GM19238 (cell line): ENCODE results near the gene FNDC3A.

Experiments used
- DNase-seq: peaks from one replicate; pipeline ENCODE4 v3.0.0; 2011; ENCODE audit warnings: low spot score; ENCODE audit not compliant: insufficient read length

Gene FNDC3A

DNA sequence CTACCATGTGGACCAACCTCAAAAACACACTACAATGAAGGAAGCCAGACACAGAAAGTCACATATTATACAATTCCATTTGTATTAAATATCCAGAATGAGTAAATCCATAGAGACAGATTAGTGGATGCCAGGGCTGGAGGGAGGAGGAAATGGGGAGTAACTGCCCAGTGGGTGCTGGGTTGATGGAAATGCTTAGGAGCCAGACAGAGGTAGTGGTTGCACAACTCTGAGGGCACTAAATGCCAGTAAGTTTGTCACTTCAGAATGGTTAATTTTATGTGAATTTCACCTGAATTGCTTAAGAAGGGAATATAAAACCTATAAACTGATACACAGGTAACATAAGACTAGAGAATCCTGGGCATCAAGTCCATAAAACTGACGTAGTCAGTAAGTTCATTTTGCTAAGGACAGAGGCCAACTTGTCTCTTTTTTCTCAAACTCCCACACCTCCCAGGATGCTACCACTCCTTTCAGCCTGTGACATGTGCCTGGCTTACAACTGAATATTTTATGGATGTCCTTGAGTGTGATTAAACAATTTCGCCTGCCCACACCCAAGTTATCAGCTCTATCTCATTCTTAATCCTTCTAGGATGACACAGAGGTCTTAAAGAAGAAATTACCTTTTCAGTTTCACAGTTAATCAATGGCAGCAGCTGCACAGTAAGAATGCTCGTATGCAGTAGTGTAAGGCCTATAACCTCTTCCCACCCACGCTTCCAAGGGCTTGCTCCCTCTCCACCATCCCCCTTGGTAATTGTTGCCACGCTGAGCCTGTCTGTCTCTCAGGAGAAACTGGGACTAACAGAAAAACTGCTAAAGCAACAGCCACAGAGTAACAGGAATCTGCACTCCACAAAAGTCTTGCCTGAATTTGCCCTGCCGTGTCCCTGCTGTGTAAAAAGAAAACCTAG, 238.5 kb downstream of the FNDC3A start:
- DNase-seq: no peak

GRCh38 chr13:49214917-49215376, 239.2 kb downstream of the FNDC3A start:
- peak; percentile 28 for DNase-seq

DNA sequence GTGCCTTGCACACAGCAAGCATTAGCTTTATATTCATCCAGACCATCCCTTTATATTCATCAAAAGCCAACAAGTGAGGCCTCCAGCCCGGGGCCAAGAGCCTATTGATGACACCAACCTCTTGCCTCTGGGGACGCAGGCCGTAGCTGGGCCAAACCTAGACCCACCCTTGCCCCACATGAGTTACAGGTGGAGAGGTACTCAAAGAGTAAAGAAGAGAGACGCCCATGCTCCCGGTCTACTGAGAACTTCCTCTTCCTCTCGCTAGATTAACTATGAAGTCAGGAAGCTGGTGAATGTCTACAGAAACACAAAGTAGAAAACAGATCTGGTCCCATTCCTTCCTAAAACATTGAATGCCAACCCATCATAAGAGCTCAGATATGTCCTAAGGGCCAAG, 240.6 kb downstream of the FNDC3A start:
- DNase-seq: no peak

DNA sequence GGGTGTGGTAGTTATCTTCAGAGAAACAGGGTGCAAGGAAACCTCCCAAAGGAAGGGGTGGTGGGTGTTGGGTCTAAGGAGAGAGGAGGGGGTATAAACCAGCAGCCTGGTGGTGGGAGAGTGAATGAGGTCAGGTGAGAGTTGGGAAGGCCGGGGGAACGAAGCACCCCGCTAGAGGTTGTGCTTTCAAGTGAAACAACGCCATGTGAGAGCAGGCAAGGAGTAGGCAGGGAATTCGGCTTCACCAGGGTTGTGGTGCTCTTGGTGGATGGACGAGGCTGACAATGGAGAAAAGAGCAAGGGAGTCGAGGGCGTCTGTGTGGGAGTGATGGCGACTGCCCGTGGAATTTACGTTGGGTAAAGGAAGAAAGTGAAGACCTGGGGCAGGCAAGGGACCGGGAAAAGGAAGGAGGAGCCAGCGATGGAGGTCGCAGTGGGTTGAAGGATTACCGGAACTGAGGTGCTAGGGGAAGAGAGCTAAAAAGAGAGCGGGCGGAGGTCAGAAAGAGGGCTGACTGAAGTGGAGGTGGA, 242.3 kb downstream of the FNDC3A start:
- no peak for DNase-seq

DNA sequence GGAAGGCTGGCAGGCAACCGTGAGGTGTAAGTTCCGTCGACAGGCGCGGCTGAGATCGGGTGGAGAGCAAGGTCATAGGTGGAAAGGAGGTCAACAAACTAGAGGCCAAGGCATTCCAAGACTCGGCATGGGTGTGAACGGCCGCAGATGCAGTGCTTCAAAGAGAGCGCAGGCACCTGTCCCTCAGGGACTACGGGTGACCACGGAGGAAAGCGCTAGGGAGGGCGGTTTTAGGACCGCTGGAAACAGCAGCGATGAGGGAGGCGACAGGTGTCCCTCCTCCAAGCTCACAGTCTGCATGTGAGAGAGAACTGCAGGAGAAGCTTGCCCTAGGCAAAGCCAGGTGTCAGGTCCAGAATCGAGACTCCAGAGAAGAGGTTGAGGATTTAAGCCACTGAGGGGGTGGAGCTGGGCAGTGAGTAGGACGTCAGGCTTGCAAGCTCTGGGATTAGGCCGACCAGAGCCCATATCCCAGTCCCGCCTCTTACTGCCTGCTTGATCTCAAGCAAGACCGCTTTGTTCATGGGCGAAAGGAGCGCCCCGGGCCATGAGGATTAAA, 242.9 kb downstream of the FNDC3A start:
- no peak for DNase-seq

GRCh38 chr13:49219647-49220035, 243.9 kb downstream of the FNDC3A start:
- DNase-seq: no peak

DNA sequence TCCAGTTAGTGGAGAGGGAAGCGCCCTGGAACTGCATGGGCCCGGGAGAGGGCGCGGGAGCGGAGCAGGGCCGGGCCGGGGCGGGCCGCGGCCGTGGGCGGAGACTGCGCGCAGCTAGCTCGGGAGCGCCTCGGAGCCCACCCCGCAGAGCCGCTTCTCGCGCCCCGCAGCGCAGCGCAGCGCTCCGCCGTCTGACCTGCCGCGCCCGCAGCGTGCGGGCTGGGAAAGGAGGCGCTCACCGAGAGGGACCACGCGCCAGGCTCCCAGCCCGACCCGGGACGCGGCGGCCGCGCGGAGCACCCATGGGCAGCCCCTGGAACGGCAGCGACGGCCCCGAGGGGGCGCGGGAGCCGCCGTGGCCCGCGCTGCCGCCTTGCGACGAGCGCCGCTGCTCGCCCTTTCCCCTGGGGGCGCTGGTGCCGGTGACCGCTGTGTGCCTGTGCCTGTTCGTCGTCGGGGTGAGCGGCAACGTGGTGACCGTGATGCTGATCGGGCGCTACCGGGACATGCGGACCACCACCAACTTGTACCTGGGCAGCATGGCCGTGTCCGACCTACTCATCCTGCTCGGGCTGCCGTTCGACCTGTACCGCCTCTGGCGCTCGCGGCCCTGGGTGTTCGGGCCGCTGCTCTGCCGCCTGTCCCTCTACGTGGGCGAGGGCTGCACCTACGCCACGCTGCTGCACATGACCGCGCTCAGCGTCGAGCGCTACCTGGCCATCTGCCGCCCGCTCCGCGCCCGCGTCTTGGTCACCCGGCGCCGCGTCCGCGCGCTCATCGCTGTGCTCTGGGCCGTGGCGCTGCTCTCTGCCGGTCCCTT, 244.5 kb downstream of the FNDC3A start, which contains the start of gene MLNR:
Gene MLNR (plus strand): TSS at position 303 of the 820 bp plus-strand sequence. CDS start 0 bp downstream, at position 303.
- DNase-seq: peak; percentile 38

DNA sequence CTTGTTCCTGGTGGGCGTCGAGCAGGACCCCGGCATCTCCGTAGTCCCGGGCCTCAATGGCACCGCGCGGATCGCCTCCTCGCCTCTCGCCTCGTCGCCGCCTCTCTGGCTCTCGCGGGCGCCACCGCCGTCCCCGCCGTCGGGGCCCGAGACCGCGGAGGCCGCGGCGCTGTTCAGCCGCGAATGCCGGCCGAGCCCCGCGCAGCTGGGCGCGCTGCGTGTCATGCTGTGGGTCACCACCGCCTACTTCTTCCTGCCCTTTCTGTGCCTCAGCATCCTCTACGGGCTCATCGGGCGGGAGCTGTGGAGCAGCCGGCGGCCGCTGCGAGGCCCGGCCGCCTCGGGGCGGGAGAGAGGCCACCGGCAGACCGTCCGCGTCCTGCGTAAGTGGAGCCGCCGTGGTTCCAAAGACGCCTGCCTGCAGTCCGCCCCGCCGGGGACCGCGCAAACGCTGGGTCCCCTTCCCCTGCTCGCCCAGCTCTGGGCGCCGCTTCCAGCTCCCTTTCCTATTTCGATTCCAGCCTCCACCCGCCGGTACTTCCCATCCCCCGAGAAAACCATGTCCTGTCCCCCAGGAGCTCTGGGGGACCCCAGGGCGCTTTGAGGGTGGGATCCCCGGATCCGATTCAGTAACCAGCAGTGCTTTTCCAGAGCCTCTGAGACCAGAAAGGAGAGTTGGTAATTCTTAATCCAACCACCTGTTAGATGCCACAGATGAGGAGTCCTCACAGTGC, 245.3 kb downstream of the FNDC3A start:
- DNase-seq: no peak

DNA sequence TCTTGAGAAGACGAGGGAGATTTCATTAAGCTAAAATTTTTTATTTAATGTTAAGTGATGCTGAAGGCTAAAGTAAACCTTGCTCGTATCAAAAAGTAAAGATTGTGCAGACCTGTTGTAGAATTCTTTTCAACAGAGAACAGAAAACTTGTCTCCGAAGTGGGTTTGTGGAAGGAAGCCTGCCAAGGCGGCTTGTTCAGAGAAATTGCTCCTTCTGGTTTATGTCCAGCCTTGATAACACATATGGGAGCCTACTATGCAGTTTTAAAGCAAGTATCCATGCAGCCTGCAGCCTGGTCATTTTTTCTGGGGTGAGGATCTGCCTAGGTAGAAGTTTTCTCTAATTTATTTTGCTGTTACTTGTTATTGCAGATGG, 245.9 kb downstream of the FNDC3A start:
- DNase-seq: no peak

DNA sequence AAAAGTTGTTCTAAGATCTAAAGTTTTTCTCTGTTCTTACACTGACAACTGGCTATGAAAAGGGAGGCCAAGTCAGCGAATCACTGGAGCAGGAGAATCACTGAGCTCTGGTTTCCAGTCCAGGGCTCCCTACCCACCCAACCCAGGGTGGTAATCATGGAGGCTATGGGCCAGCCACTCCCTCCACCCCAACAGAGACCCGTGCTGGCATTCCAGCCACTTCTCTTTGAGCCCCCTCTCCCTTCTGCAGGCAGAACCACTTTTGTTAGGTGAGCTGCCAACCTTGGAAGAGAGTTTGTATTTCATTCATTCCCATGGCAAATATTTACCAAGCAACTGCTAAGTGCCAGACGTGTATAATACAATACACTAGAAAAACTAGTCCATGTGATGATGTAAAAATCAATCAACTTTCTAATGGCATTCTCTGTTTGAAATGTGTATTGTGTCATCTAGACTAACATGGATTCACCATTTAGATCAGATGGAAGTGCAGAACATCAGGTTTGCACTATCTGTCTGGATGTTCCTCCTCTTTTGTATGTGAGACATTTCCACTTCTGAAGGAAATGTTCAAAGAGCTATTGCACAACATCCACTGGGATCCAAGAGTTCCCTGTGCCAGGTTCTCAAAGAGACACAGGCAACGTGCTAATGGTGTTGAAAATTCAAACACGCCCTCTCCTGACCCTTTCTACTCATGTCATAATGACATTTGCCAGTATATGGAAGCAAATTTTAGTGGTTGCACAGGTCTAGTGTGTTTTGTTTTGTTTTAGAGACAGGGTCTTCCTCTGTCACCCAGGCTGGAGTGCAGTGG, 249.7 kb downstream of the FNDC3A start:
- DNase-seq: no peak

- DNase-seq: no peak
Observed at GRCh38 chr13:49226613-49227012, 250.9 kb downstream of the FNDC3A start.

GRCh38 chr13:49234741-49235140, 259.0 kb downstream of the FNDC3A start:
- DNase-seq: no peak

GRCh38 chr13:49235856-49236431, 260.2 kb downstream of the FNDC3A start:
- no peak for DNase-seq

GRCh38 chr13:49238621-49239020, 262.9 kb downstream of the FNDC3A start:
- no peak for DNase-seq

- DNase-seq: no peak
Observed at GRCh38 chr13:49240017-49240416, 264.3 kb downstream of the FNDC3A start.

GRCh38 chr13:49241296-49241695, 265.6 kb downstream of the FNDC3A start:
- DNase-seq: no peak

GRCh38 chr13:49245101-49245500, 269.4 kb downstream of the FNDC3A start:
- no peak for DNase-seq

DNA sequence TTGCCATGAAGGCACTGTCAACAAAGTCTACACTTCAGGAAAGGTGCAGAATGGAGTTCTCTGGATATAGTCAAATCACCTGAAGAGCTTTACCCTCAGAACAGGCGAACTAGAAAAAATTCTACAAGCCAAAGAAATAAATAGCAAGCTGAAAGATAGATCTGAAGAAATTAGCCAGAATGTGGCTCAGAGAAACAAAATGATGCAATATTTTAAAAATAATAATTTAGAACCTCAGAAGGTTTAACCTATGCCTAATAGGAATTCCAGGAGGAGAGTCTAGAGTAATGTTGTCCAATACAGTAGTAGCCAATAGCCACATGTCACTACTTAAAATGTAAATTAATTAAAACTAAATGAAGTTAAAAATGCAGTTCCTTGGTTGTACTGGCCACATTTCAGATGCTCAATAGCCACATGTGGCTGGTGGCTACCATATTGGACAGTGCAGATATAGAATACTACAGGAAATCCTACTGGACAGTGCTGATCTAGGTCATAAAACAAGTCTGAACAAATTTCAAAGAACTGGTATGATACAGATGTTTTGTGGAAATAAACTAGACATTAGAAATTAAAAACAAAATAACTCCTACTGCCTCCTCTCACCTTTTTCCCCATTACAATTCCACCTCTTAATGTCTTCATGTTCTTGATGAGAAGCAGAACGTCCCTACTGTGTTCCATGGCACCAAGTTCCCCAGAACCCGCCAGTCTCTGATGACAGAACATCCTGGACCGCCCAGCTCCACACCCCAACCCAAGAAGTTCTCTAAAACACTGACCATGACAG, 271.3 kb downstream of the FNDC3A start:
- DNase-seq: no peak
